A549 (cell line): ENCODE measurements around the gene TMEM176B.

Source experiments
- BHLHE40 ChIP-seq: IDR thresholded peaks from 2 replicates; pipeline ENCODE4 v1.6.1; 2012; ENCODE audit warnings: low read depth, low read length, inconsistent platforms
- MYC ChIP-seq: IDR thresholded peaks from 2 replicates; pipeline ENCODE4 v1.6.1; 2012; ENCODE audit warnings: mild to moderate bottlenecking, inconsistent platforms, low read length, improper control_type of control experiment, borderline replicate concordance

GRCh38 chr7:150845421-150845861 is 45.3 kb upstream of the TMEM176B start:
- no peak for TF ChIP-seq MYC
- TF ChIP-seq BHLHE40 = no peak
